Measurements from ENCODE around the gene SPATA7. TPM values are rescaled to one million over a fixed set of nuclear protein-coding genes. Genes with fewer than 3 reads are reported as not detected.

Gene SPATA7
- total RNA-seq, 1 experiment from 2014 or later = 3.5 TPM

DNA sequence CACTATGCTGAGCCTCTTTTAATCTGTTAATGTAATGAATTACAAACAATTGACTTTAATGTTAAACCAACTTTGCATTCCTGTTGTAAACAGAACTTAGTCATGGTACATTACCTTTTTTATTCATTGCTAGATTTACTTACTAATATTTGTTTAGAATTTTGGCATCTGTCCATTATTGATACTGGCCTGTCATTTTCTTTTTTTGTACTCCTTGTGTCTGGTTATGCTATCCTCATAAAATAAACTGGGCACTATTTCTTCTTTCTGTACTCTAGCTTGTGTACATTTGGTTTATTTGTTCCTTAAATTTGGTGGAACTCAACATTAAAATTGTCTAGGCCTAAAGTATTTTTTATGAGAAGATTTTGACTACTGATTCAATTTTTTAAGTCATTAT is 32.1 kb downstream of the SPATA7 start:
- DNase-seq (ENCODE audit: low read depth) = no peak

DNA sequence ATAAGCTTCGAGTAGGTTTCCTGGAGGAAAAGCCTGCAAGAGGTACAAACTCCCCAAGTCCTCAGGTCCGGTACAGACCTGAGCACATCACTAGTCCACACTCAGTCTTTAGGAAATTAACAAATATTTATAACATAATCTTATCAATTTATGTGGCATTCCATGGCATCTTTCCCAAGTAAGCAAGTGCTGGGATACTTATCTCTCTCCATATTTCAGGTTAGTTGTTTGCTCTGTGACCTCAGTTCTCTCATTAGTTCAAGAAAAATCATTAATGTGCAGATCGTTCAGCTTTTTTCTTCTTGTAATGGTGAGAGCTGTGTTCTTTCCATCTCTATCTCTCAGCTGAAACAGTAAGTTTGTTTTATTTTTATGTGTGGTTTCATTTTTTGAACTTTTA is 34.7 kb downstream of the SPATA7 start:
- no peak for DNase-seq (ENCODE audit: low read depth)

DNA sequence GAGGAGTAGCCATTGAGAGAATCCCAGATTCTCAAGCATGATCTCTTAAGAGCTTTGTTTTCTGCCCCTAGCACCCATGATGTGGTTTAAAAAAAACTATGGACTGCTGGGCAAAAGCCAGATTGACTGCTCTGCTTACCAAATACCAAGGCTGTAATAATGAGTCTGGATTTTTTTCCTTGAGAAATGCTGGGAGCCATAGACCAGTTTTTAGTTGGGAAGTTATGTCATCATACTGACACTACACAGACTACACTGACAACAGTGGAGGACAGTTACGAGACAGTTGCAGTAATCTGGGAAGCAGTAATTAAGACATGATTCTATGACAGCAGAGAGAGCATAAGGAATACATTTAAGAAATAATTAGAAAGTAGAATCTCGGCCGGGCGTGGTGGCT is 35.8 kb downstream of the SPATA7 start:
- DNase-seq (ENCODE audit: low read depth) = no peak

DNA sequence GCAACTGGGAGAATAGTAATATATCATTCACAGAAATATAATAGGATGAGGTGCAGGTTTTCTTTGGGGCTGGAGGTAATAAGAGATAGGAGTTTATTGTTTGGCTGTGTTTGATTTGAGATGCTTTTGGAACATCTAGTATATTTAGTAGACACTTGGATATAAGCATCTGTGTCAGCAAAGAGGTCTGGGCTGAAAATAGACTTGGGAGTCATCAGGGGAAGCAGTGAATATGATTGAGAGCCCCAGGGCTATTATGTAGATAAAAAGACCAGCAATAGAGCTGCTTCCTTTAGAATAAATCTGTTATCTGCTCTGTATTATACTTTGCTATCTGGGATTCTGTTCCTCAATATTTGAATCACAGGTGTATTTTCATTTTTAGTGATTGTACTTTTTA is 36.6 kb downstream of the SPATA7 start:
- no peak for DNase-seq (ENCODE audit: low read depth)

DNA sequence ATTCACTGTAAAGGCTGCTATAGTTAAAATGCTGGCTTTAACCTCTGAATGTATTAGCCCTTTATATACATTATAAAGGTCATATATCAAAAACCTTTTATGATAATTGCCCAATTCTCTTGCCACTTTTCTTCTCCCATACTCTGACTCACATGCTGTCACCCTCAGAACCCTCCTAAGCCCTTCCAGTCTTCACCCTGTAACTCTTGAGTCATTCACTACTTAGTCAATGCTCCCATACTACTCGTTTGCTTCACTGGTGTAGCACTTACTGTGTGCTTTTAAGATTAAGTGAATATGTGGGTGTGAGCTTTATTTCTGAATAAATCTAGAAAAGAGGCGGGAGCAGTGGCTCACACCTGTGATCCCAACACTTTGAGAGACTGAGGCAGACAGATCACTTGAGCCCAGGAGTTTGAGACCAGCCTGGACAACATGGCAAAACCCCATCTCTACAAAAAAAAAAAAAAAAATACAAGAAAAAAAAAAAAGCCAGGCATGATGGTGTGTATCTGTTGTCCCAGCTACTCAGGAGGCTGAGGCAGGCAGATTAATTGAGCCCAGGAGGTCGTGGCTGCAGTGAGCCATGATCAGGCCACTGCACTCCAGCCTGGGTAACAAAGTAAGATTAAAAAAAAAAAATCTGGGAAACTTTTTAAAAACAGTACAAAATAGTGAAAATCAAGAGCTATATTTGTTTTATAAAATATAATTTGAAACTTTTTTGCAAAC is 37.6 kb downstream of the SPATA7 start:
- peak; percentile 82 for DNase-seq (ENCODE audit: low read depth)

DNA sequence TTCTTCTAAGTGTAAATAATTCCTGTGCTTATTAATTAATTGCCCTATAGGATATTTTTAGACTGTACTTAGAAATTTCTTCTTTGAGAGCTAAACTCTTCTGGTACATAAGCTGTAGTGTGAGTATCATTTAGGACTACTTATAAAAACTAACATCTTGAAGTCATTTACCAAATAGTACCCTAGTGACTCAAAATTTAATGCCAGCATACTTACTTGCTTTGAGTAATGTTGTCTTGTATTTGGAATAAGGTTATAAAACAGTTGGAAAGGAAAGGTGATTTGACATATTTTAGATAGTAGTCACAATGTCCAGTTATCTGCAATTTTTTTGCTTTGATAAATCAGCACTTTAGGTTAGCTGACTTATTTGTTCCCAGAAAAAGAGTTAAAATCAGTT is 39.1 kb downstream of the SPATA7 start:
- DNase-seq (ENCODE audit: low read depth) = no peak

DNA sequence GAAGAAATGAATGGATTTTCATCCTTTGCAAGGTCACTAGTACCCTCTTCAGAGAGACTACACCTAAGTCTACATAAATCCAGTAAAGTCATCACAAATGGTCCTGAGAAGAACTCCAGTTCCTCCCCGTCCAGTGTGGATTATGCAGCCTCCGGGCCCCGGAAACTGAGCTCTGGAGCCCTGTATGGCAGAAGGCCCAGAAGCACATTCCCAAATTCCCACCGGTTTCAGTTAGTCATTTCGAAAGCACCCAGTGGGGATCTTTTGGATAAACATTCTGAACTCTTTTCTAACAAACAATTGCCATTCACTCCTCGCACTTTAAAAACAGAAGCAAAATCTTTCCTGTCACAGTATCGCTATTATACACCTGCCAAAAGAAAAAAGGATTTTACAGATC is 40.8 kb downstream of the SPATA7 start:
- DNase-seq (ENCODE audit: low read depth) = no peak

DNA sequence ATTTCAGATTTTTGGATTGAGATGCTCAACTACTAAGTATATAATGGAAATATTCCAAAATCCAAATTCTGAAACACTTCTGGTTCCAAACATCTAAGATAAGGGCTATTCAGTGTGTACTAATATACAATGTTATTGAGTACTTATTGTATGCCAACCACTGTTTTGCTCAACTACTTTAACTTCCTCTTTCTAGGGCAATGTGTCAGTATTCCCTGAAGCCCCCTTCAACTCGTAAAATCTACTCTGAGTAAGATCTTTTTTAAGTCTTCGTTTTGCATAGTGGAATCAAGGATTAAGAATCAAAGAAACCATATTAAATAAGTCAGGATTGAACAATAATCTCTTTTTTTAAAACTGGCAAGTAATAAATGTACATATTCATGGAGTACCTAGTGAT is 45.5 kb downstream of the SPATA7 start:
- no peak for DNase-seq (ENCODE audit: low read depth)

DNA sequence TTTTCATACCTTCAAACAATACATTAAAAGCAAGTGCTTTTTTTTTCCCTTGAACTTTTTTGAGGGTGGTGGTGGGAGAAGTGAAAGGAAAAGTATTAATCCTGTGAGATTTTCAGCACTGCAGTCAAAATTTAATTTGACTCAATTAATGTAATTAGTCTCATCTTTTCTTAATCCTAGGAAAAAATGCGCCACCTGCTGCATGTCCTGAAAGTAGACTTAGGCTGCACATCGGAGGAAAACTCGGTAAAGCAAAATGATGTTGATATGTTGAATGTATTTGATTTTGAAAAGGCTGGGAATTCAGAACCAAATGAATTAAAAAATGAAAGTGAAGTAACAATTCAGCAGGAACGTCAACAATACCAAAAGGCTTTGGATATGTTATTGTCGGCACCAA is 52.2 kb downstream of the SPATA7 start:
- DNase-seq (ENCODE audit: low read depth) = no peak

DNA sequence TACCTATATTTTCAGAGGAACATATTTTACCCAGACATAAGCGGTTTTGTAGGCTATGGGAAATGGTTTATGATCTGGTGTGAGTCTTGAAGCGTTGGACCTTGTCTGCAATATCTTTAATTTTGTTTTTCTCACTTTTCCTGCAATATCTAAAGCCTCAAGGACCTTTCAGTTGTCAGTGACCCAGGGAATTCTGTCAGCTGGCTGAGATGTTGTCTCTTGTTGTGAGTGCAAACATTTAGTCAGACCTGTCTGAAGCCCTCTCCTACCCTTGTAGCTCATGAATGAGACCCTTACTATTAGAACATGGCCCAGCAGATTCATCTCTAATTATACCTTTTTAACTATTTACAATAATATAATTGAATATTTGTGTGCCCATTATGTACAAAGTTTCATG is 53.6 kb downstream of the SPATA7 start:
- DNase-seq (ENCODE audit: low read depth) = no peak

DNA sequence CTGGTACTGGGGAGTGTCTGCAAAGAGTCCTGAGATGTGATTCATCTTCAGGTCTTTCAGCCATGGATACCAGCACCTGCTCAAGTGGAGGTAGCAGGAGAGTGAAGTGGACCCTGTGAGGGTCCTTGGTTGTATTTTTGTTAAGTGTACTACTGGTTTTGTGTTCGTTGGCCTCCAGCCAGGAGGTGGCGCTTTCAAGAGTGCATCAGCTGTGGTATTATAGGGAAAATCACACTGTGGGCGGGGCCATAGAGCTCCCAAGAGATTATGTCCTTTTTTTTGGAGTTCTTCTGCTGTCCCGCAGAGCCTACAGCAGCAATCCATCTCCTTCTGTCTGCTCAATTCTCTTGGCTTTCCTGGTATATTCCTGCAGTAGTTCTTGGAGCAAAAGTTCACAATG is 66.8 kb downstream of the SPATA7 start:
- DNase-seq (ENCODE audit: low read depth) = peak; percentile 21

DNA sequence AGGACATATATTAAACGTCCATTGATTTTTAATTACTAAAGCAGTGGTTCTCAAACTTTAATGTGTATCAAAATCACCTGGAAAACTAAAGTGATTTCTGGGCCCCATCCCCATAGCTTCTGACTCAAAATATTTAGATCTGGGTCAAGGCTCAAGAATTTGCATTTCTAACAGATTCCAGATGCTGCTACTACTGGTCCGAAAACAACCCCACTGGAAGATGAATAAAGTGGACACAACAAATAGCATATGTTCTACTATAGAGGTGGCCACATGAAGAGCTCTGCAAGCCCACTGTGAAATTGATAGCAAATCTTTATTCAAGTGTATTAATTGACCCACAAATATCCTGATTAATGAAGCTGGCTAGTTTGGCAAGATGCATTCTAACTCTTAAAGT is 69.4 kb downstream of the SPATA7 start:
- DNase-seq (ENCODE audit: low read depth) = no peak

DNA sequence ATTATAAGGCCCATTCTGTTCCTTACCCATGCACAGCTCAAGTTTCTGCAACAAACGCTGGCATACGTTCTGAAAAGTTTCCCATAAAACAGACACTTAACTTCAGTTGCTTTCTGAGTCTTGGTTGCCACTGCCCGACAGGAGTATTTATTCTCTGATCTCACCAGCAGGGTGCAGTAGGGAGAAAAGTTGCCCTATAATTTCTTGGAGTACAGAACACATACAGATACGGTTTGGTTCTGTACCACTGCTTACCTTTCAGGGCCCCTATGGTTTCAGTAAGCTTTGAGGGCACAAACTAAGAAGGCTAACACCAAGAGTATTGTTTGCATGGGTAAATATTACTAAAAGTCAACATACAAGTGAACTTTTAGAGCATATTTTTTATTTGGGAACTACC is 77.9 kb downstream of the SPATA7 start:
- DNase-seq (ENCODE audit: low read depth) = peak; percentile 21

DNA sequence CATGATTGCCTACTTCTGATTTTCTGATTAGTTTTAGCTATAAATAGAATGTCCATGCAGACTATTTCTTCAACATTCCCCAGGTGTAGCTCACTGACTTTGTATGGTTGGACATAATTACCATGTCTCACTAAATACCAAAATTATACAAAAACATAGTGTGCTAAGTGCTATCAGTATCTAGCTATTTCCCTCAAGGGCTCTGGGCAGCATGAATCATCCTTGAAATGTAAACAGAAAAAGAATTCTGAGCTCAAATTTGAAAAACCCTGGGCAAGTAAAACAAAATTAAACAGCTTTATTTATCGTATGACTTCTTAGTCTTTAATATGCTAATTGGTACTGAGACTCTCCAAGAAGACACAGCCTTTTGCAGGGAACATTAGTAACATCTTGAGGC is 82.9 kb downstream of the SPATA7 start:
- peak; percentile 8 for DNase-seq (ENCODE audit: low read depth)

DNA sequence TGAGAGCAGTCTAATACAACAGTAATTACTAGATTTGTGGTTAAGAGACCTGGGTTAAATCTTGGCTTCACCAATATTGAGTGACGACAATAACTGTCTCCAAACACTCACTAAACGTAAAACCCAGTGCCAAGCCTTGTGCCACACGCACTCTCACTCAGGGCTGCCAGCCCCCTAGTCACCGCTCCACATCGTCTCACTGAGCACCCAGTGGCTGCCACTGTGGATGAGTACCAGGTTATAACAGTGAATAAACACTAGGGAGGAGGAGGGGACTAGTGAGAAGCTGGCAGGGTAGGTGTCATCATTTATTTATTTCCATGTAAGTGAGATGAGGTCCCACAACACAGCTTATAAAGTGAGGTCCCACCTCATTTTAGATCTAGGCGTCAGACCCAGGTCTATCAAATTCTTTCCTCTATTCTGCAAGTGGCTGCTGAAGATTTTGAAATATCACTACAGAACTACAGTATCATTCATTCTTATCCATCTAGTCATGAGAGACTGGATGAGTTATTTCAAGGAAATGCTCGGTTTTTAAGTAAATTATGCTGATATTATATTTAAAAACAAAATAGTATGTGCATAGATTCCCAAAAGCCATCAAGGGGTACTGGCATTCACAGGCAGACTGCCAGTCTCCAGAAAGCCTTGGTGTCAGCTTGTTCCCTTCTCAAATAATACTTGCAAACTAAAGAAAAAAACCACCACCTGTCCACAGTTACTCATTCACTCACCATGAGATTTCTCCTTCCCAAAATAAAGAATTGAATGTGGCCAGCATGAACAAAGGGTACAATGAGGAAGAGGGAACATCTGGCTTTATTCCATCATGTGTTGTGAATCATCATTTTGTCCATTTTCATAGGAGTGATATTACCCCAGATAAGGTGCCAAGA is 85.3 kb downstream of the SPATA7 start:
- DNase-seq (ENCODE audit: low read depth) = peak; percentile 11

DNA sequence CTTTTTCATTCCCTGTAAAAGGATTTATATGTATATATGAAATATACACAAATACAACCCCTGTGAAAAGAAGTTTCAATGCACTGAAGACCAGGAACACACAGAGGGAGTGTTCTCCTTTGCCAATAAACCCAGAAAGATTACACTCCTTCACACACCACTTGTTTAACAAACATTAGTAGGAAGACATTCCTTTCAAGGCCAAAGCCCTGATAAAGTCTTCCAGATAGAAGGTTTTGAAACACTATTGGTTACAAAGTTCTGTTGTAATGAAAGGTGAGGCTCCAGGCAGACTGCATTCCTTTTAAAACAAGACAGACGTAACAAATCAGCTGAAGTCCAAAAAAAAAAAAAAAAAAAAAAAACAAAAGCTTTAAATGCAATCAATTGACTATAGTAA is 88.3 kb downstream of the SPATA7 start:
- no peak for DNase-seq (ENCODE audit: low read depth)

DNA sequence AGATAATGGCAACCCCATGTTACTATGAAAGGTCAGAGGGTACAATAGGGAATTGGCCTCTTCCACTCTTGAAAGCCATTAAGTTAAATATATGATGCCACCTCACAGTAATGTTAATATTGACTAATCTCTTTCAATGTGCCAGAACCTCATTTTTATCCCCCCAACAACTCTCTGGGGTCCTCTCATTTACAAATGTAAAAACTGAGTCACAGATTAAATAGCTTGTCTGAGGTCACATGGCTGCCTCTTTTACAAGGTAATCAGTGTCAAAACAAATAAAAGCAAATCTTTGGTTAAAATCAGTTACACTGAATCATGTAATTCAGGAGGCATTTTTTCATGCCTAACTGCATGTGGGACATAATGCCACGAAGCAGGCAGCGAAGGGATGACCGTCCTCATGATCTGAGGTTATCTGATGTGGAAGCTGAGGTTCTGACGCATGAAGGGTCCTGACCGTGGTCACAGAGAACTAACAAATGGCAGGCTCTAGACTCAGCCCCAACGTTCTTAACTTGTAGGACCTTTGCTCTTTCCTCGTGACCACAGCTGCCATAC is 90.8 kb downstream of the SPATA7 start:
- no peak for DNase-seq (ENCODE audit: low read depth)

DNA sequence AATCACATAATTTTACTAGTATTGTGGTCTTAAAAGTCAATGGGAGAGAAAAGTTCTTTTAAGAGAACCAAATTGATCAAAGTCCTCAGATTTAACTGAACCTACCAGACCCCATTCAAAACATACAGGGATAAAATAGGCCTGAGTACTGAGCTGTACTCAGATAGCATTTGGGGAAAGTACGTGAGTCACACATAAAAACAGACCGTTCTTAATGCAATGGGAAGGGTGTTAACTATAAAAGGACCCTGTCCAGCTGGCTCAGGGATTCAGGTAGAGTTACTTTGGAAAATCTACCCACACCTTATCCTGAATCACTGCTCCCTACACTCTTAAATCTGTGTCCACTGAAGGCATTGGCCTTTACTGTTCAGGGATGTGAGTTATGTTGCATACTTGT is 91.4 kb downstream of the SPATA7 start:
- no peak for DNase-seq (ENCODE audit: low read depth)

DNA sequence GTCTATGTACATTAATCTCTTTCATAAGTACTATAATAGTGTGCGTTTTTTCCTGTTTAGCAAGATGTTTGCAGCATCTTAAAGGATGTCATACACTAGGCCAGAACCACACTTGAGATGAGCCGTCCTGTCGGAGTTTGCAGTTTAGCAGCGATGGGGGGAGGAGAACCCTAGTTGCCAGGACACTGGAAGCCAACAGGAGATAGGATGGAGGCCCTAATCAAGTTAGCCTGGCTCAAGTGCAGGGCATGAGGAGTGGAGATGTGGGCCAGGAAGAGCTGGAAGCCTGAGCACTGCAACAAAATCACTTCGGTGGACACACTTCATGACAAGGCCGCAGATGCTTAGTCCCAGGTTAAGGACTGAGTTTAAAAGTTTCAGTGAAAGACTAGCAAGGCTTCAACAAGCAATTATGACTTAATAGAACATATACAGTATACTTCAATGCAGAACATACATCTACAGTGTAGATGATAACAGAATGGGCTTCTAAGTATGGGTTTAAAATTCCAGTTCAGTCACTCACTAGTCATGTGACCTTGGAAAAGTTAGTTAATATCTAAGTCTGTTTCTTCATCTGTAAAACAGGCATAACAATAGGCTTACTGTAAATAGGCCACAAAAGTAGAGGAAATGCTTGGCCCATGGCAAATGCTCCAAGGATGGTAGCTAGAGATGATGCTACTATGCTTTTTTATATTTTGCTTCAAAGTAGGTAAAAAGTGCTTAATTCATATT is 92.2 kb downstream of the SPATA7 start:
- DNase-seq (ENCODE audit: low read depth) = no peak

DNA sequence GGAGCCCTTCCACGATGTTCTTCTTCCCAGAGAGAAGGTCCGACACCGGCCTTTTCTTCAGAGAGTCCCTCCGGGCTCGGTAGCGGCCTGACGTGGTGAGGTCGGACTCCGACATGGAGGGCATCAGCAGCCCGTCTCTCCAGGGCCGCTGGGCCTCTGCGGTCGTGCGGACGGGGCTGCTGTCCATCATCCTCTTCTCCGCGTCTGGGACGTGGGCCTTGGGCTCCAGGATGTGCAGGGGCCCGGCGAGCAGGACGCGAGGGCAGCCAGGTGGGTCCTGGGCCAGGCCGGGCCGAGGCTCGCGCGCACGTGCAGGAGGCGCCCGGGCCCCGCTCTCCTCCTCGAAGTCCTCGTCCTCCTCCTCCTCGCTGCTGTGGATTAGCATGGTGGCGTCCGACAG is 93.5 kb downstream of the SPATA7 start:
- no peak for DNase-seq (ENCODE audit: low read depth)

DNA sequence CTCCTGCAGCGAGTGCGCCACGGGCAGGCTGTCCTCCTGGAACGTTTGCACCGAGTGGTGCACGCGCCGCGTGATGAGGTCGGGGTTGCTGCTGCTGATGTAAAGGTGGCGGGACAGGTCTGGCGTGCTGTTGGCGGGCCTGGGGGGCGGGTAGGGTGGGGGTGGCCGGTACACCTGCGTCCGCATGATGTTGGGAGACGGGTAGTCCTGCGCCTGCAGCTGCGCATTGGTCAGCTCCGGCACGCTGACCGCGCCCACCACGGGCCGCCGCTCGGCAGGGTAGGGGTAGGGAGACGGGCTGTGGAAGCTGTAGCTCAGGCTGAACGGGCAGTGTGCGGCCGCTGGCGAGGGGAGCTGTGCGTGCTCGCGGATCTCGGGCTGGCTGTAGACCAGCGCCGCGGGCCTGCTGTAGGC is 94.1 kb downstream of the SPATA7 start:
- no peak for DNase-seq (ENCODE audit: low read depth)

DNA sequence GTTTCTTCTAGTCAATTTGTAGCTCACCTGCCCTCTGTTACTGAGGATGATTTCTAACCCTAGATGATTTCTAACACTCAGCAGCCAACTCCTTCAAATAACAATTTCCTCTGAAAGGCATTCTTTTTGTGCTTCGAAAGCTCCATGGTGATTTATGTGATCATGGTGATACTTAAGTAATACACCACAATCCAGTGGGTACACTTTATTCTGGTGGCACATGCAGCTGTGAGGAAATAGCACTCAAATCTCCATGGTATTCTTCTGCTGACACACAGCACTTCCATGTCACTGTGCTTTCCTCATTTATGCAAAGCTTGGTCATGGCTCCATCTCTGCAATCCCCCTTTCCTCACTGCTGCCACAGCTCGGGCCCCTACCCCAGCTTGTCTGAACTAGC is 95.6 kb downstream of the SPATA7 start:
- DNase-seq (ENCODE audit: low read depth) = no peak

All from HT1080 (cell line).